ENCODE measurements around the gene GRK5.

Gene GRK5

GRCh38 chr10:119451300-119451896 is 244.0 kb downstream of the GRK5 start:
- TF ChIP-seq MYC (IDR thresholded peaks at IDR 0.05; ENCODE audit: low read depth, low read length): no peak
- no peak for TF ChIP-seq POLR2A (IDR thresholded peaks at IDR 0.05; ENCODE audit: extremely low read depth, insufficient read length)
- TF ChIP-seq, protein P1, sequence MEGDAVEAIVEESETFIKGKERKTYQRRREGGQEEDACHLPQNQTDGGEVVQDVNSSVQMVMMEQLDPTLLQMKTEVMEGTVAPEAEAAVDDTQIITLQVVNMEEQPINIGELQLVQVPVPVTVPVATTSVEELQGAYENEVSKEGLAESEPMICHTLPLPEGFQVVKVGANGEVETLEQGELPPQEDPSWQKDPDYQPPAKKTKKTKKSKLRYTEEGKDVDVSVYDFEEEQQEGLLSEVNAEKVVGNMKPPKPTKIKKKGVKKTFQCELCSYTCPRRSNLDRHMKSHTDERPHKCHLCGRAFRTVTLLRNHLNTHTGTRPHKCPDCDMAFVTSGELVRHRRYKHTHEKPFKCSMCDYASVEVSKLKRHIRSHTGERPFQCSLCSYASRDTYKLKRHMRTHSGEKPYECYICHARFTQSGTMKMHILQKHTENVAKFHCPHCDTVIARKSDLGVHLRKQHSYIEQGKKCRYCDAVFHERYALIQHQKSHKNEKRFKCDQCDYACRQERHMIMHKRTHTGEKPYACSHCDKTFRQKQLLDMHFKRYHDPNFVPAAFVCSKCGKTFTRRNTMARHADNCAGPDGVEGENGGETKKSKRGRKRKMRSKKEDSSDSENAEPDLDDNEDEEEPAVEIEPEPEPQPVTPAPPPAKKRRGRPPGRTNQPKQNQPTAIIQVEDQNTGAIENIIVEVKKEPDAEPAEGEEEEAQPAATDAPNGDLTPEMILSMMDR (IDR thresholded peaks at IDR 0.05; ENCODE audit: low read depth, low read length): no peak
- no peak for TF ChIP-seq MAX (IDR thresholded peaks at IDR 0.05; ENCODE audit: low read depth, low read length)
- H3K4me3 ChIP-seq (ENCODE audit: low read depth, low read length): no peak overlapping the region
- DNase-seq (ENCODE audit: low read depth): no peak

GRCh38 chr10:119452396-119452795 is 245.0 kb downstream of the GRK5 start:
- TF ChIP-seq MAX (IDR thresholded peaks at IDR 0.05; ENCODE audit: low read depth, low read length) (no peak), MYC (IDR thresholded peaks at IDR 0.05; ENCODE audit: low read depth, low read length) (no peak), POLR2A (IDR thresholded peaks at IDR 0.05; ENCODE audit: extremely low read depth, insufficient read length) (no peak)
- TF ChIP-seq, protein P1 (IDR thresholded peaks at IDR 0.05; ENCODE audit: low read depth, low read length): no peak
- H3K4me3 ChIP-seq (ENCODE audit: low read depth, low read length): no peak overlapping the region
- no peak for DNase-seq (ENCODE audit: low read depth)

GRCh38 chr10:119453313-119453712 is 245.9 kb downstream of the GRK5 start:
- no peak for DNase-seq (ENCODE audit: low read depth)
- TF ChIP-seq, protein P1 (IDR thresholded peaks at IDR 0.05; ENCODE audit: low read depth, low read length): no peak
- H3K4me3 ChIP-seq (ENCODE audit: low read depth, low read length): no peak overlapping the region

DNA sequence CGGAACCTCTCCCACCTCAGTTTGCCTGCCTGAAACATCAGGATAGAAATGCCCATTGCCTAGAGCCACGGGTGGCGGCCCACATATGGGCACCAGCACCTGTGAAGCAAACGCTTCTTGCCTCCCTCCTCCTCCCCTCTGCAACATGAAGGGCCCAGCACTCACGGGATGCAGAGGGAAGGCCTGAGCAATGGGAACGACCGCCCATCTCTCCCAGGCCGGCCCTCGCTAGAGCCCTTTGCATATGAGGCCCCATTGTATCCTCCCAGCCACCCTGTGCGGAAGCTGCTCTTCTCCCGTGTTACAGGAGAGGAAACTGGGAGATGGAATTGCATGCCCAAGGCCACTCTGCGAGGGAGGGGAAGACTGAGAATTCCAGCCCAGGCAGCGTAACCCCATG is 246.9 kb downstream of the GRK5 start:
- no peak for DNase-seq (ENCODE audit: low read depth)
- H3K4me3 ChIP-seq (ENCODE audit: low read depth, low read length): no peak overlapping the region
- TF ChIP-seq MYC (IDR thresholded peaks at IDR 0.05; ENCODE audit: low read depth, low read length): no peak
- no peak for TF ChIP-seq POLR2A (IDR thresholded peaks at IDR 0.05; ENCODE audit: extremely low read depth, insufficient read length)
- no peak for TF ChIP-seq MAX (IDR thresholded peaks at IDR 0.05; ENCODE audit: low read depth, low read length)
- TF ChIP-seq, protein P1 (IDR thresholded peaks at IDR 0.05; ENCODE audit: low read depth, low read length): no peak

GRCh38 chr10:119454990-119455389 is 247.6 kb downstream of the GRK5 start:
- no peak overlapping the region for H3K4me3 ChIP-seq (ENCODE audit: low read depth, low read length)
- TF ChIP-seq MYC (IDR thresholded peaks at IDR 0.05; ENCODE audit: low read depth, low read length) (no peak), MAX (IDR thresholded peaks at IDR 0.05; ENCODE audit: low read depth, low read length) (no peak), POLR2A (IDR thresholded peaks at IDR 0.05; ENCODE audit: extremely low read depth, insufficient read length) (no peak)
- TF ChIP-seq, protein P1 (IDR thresholded peaks at IDR 0.05; ENCODE audit: low read depth, low read length): no peak
- DNase-seq (ENCODE audit: low read depth): no peak
